ENCODE data around the gene C10orf95. TPM values are rescaled to one million over a fixed set of nuclear protein-coding genes. Genes with fewer than 3 reads are reported as not detected.
"Not testable (repeated sequence)": the region's sequence is repeated elsewhere in the genome, so short reads cannot be mapped to it uniquely, and the experiment has no call there.

Gene C10orf95
- total RNA-seq, 1 donor from 2014 or later = not detected

GRCh38 chr10:102457591-102458150 lies 6.3 kb upstream of the C10orf95 start:
- Histone ChIP-seq H3K36me3 (no peaks in the 10 kb centered on the region), H3K9me3 (replicated peaks) (no peaks in the 10 kb centered on the region), H3K27me3 (ENCODE audit: low read depth) (no peaks in the 10 kb centered on the region), H3K27ac (replicated peaks) (no peak overlapping the region), H3K4me3 (no peak overlapping the region), H3K4me1 (peaks cover 23% of the 10 kb centered on the region)
- no peak for DNase-seq
- TF ChIP-seq CTCF (IDR thresholded peaks at IDR 0.05; ENCODE audit: borderline replicate concordance) = no peak
- intact Hi-C loops (cut with micrococcal nuclease) = no loop called here

GRCh38 chr10:102455893-102456471 lies 4.6 kb upstream of the C10orf95 start:
- no peak for DNase-seq
- Histone ChIP-seq H3K9me3 (replicated peaks) (no peaks in the 10 kb centered on the region), H3K27me3 (ENCODE audit: low read depth) (no peaks in the 10 kb centered on the region), H3K4me3 (no peak overlapping the region), H3K27ac (replicated peaks) (no peak overlapping the region), H3K36me3 (no peaks in the 10 kb centered on the region), H3K4me1 (peaks cover 17% of the 10 kb centered on the region)
- intact Hi-C loops (cut with micrococcal nuclease) = no loop called here
- no peak for TF ChIP-seq CTCF (IDR thresholded peaks at IDR 0.05; ENCODE audit: borderline replicate concordance)

- intact Hi-C loops (cut with micrococcal nuclease); H3K27ac ChIP-seq (replicated peaks): not testable (repeated sequence)
Measured at GRCh38 chr10:102454662-102455487, 3.5 kb upstream of the C10orf95 start.

GRCh38 chr10:102453502-102453901 lies 2.2 kb upstream of the C10orf95 start:
- H3K27me3 ChIP-seq (ENCODE audit: low read depth) = no peaks in the 10 kb centered on the region
- peak overlapping the region; percentile 46 for H3K27ac ChIP-seq (replicated peaks)
- no peak for DNase-seq
- TF ChIP-seq CTCF (IDR thresholded peaks at IDR 0.05; ENCODE audit: borderline replicate concordance) = no peak
- no peaks in the 10 kb centered on the region for H3K36me3 ChIP-seq
- peaks cover 28% of the 10 kb centered on the region for H3K4me1 ChIP-seq
- H3K4me3 ChIP-seq = no peak overlapping the region
- H3K9me3 ChIP-seq (replicated peaks) = no peaks in the 10 kb centered on the region
- intact Hi-C loops (cut with micrococcal nuclease) = no loop called here

More at GRCh38 chr10:102454662-102455487, 3.5 kb upstream of the C10orf95 start:
- not testable (repeated sequence) for H3K4me3 ChIP-seq; H3K9me3 ChIP-seq (replicated peaks); H3K36me3 ChIP-seq; H3K27me3 ChIP-seq (ENCODE audit: low read depth); DNase-seq
- peaks cover 21% of the 10 kb centered on the region for H3K4me1 ChIP-seq

GRCh38 chr10:102452672-102453340 lies 1.5 kb upstream of the C10orf95 start:
- no peaks in the 10 kb centered on the region for H3K36me3 ChIP-seq
- H3K27ac ChIP-seq (replicated peaks) = peak overlapping the region; percentile 46
- H3K27me3 ChIP-seq (ENCODE audit: low read depth) = no peaks in the 10 kb centered on the region
- no peak for DNase-seq
- peaks cover 28% of the 10 kb centered on the region for H3K4me1 ChIP-seq
- no peak overlapping the region for H3K4me3 ChIP-seq
- intact Hi-C loops (cut with micrococcal nuclease) = no loop called here
- no peaks in the 10 kb centered on the region for H3K9me3 ChIP-seq (replicated peaks)
- no peak for TF ChIP-seq CTCF (IDR thresholded peaks at IDR 0.05; ENCODE audit: borderline replicate concordance)
